ENCODE results near the gene THADA.

Gene THADA

DNA sequence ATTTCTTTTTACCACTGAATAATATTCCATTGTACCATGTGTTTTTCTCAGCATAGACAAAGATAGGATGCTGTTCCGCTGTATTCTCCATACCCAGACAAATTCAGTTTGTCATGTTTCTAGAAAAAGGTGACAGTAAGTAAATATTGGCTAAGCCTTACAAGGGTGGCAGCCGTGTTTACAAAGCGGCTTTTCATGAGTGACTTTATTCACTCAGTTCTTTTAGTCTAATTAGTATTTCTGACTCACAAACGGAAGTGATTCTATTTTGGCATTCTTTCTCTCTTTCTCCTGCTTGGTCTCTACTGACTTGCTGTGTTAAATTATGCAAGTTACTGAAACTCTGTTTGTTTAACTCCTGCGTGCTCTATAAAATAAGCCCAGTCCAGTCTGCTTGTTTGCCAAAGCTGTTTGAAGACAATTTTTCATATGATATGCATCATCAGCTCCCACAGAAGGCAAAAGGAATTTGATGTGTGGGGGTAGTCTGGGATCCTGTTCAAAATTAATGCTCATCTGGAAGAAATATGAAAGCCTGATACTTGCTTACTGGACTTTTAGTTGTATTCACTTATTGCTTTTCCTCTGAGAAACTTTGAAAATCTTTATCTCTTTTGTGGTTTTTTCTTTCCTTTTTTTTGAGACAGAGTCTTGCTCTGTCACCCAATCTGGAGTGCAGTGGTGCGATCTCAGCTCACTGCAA lies 38.9 kb upstream of the THADA start:
- DNase-seq (ENCODE audit: extremely low spot score): no peak
- ChIA-PET POLR2A (no interaction called here), CTCF (interaction anchor here (1.2 kb wide), 1 partner anchor 24 kb away, joined by 3 read pairs; no protein-coding TSS in a partner anchor)
- TF ChIP-seq, protein P1, sequence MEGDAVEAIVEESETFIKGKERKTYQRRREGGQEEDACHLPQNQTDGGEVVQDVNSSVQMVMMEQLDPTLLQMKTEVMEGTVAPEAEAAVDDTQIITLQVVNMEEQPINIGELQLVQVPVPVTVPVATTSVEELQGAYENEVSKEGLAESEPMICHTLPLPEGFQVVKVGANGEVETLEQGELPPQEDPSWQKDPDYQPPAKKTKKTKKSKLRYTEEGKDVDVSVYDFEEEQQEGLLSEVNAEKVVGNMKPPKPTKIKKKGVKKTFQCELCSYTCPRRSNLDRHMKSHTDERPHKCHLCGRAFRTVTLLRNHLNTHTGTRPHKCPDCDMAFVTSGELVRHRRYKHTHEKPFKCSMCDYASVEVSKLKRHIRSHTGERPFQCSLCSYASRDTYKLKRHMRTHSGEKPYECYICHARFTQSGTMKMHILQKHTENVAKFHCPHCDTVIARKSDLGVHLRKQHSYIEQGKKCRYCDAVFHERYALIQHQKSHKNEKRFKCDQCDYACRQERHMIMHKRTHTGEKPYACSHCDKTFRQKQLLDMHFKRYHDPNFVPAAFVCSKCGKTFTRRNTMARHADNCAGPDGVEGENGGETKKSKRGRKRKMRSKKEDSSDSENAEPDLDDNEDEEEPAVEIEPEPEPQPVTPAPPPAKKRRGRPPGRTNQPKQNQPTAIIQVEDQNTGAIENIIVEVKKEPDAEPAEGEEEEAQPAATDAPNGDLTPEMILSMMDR (IDR thresholded peaks at IDR 0.05; ENCODE audit: control extremely low read depth, extremely low read depth, low read depth, missing control alignments): no peak

- DNase-seq (ENCODE audit: extremely low spot score): no peak
- POLR2A ChIA-PET: no interaction called here
- TF ChIP-seq, protein P1 (IDR thresholded peaks at IDR 0.05; ENCODE audit: control extremely low read depth, extremely low read depth, low read depth, missing control alignments): no peak
- CTCF ChIA-PET: no interaction called here
Observed at GRCh38 chr2:43631618-43632317, 35.9 kb upstream of the THADA start.

DNA sequence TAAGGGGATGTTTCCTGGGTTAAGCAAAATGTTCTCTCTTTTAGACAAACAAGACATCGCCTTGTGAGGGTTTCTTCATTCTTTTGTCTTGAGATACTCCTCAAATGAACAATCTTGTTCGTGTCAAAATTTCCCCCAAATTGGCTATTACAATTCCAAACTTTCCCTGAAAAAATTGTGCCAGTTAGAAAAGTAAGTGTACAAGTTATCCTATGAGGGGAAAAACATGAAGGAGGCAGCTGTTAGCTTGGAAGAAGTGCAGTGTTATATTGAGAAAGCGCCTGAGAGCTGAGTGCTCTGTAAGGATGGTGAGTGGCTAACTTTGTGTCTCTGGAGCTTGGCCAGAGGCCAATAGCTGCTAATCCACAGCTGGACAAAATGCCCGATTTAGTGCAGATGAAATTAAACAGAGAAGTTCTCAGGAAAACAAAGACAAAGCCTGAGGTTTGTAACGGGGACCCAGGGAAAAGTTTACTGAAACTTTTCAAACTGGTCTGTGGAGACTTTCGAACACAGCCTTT lies 27.2 kb upstream of the THADA start:
- ChIA-PET POLR2A (no interaction called here), CTCF (interaction anchor here (0.8 to 1.6 kb wide), 3 partner anchors 10 to 13 kb away, joined by 3 to 4 read pairs (median 3); no protein-coding TSS in a partner anchor)
- no peak for DNase-seq (ENCODE audit: extremely low spot score)
- TF ChIP-seq, protein P1 (IDR thresholded peaks at IDR 0.05; ENCODE audit: control extremely low read depth, extremely low read depth, low read depth, missing control alignments): no peak

DNA sequence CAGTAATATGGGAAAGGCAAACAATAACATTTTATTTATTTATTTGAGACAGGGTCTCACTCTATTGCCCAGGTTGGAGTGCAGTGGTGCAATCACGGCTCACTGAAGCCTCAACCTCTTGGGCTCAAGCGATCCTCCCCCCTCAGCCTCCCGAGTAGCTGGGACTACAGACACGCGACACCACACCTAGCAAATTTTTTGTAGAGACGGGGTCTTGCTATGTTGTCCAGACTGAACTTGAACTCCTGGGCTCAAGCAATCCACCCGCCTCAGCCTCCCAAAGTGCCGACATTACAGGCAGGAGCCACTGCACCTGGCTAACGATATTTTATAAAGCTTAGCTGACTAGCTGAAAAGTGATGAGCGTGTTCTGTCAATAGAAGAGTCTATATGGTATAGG lies 23.7 kb upstream of the THADA start:
- CTCF ChIA-PET: interaction anchor here (1.2 kb wide), 1 partner anchor 10 kb away, joined by 3 read pairs; no protein-coding TSS in a partner anchor
- POLR2A ChIA-PET: no interaction called here
- DNase-seq (ENCODE audit: extremely low spot score): no peak
- TF ChIP-seq, protein P1 (IDR thresholded peaks at IDR 0.05; ENCODE audit: control extremely low read depth, extremely low read depth, low read depth, missing control alignments): no peak

GRCh38 chr2:43616967-43617680 lies 21.3 kb upstream of the THADA start:
- POLR2A ChIA-PET: no interaction called here
- DNase-seq (ENCODE audit: extremely low spot score): no peak
- TF ChIP-seq, protein P1 (IDR thresholded peaks at IDR 0.05; ENCODE audit: control extremely low read depth, extremely low read depth, low read depth, missing control alignments): no peak
- CTCF ChIA-PET: no interaction called here

DNA sequence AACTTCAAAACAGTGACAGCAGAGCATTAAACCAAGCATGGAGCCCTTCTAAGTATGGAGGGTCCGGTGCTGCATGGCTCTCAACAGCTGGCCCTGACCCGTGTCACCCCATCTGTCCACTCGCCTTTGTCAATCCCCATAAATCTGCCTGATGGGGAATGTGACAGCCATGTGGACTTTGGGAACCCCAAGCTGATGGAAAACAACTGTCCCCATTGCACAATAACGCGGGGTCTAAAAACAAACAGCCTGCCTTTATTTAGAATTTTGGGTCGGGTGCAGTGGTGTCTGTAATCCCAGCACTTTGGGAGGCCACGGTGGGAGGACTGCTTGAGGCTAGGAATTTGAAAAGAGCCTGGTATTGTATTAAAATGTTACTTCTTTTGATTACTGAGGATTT lies 17.1 kb upstream of the THADA start:
- ChIA-PET POLR2A (no interaction called here), CTCF (interaction anchor here (1.1 to 3.0 kb wide), 8 partner anchors 8 to 784 kb away, joined by 3 to 12 read pairs (median 4); no protein-coding TSS in a partner anchor)
- no peak for DNase-seq (ENCODE audit: extremely low spot score)
- TF ChIP-seq, protein P1 (IDR thresholded peaks at IDR 0.05; ENCODE audit: control extremely low read depth, extremely low read depth, low read depth, missing control alignments): no peak
